ENCODE results near the gene HOXB2.

- no peak for TF ChIP-seq SIN3A (conservative IDR thresholded peaks at IDR 0.05 in 1 of 2, IDR thresholded peaks at IDR 0.05 in 1 of 2; ENCODE audit: low read depth in 1 of 2, low read length in 2 of 2)
- TF ChIP-seq POLR2A (IDR thresholded peaks at IDR 0.05; ENCODE audit: control extremely low read depth in 1 of 2, low read depth in 2 of 2, low read length in 2 of 2): no peak
- TF ChIP-seq ATF3 (IDR thresholded peaks at IDR 0.05; ENCODE audit: insufficient read depth, low read depth, low read length): no peak
- no peak for TF ChIP-seq CTCF (IDR thresholded peaks at IDR 0.05; ENCODE audit: control extremely low read depth in 1 of 3, insufficient read depth in 1 of 3, low read depth in 1 of 3, low read length in 3 of 3)
- no peak for TF ChIP-seq CEBPB (IDR thresholded peaks at IDR 0.05; ENCODE audit: low read depth, low read length)
- TF ChIP-seq EGR1 (IDR thresholded peaks at IDR 0.05; ENCODE audit: borderline replicate concordance, low read depth, low read length): no peak
- TF ChIP-seq GABPA (IDR thresholded peaks at IDR 0.05; ENCODE audit: borderline replicate concordance, insufficient read depth, low read length): no peak
- TF ChIP-seq TCF12 (IDR thresholded peaks at IDR 0.05; ENCODE audit: low read depth, low read length): no peak
Measured at GRCh38 chr17:48548523-48549280, 3.8 kb upstream of the HOXB2 start.
